K562 (cell line): ENCODE measurements around the gene GALNT13. TPM values are rescaled to one million over a fixed set of nuclear protein-coding genes. Genes with fewer than 3 reads are reported as not detected.

Experiments
- ATAC-seq: fragments of 200-7000 bp; cut with Tn5 transposase; 3 replicates; pipeline ENCODE4 v1.9.1; 2020; ENCODE audit warnings: moderate library complexity
- BruUV-seq: library from RNA; stranded (reverse); fragments of 400-500 nt; replicated peaks from 2 replicates; lab custom pipeline; 2021; lab: Mats Ljungman, UMichigan
- CTCF ChIA-PET: fragments of 300-600 bp; formaldehyde crosslinking; extraction: SDS; loops from one replicate; lab custom pipeline; 2021; ENCODE audit warnings: low intra/inter-chr PET ratio; lab: Yijun Ruan, JAX
- POLR2A ChIA-PET: fragments of 300-600, 350-650 bp; sonication (Branson Sonifier 250); formaldehyde crosslinking; extraction: SDS; loops from one replicate; lab custom pipeline; 2021; ENCODE audit warnings: antibody characterized with exemption, inconsistent platforms; lab: Yijun Ruan, JAX
- DNase-seq, 4 experiments: peaks; one replicate each; pipeline versions ENCODE4 v3.0.0 to v3.0.0-alpha.2; 2011 to 2018; ENCODE audit warnings: low spot score in 3 of 4, mixed read lengths in 3 of 4; ENCODE audit errors: extremely low read depth in 1 of 4
- FAIRE-seq: peaks from 2 replicates; lab custom pipeline; 2011; peaks lifted over from hg19 to GRCh38; lab: Jason Lieb, UNC
- H2AFZ ChIP-seq: 2 replicates; pipeline ENCODE4 v1.6.0; 2011; ENCODE audit warnings: low read depth, low read length, control low read depth, inconsistent platforms
- H3K27ac ChIP-seq: fragments of 200-600 bp; 3 replicates; pipeline ENCODE4 v1.8.0; 2011; ENCODE audit warnings: low read depth, mild to moderate bottlenecking, control low read depth, inconsistent platforms, low read length, moderate library complexity, mixed read lengths; ENCODE audit errors: extremely low read depth
- H3K27me3 ChIP-seq, 2 experiments: fragments of 300-600 bp in 1 of 2; 2 replicates in 1 of 2; 3 replicates in 1 of 2; pipeline versions ENCODE4 v1.6.0 to v1.8.0; 2011; ENCODE audit warnings: inconsistent platforms in 2 of 2, low read length in 2 of 2, mild to moderate bottlenecking in 1 of 2, mixed read lengths in 1 of 2, moderate library complexity in 1 of 2; ENCODE audit not compliant: control insufficient read depth in 2 of 2, insufficient read depth in 2 of 2
- H3K36me3 ChIP-seq: fragments of 300-600 bp; 3 replicates; pipeline ENCODE4 v1.8.0; 2011; ENCODE audit warnings: mild to moderate bottlenecking, low read length, inconsistent platforms; ENCODE audit not compliant: control insufficient read depth, insufficient read depth
- H3K4me1 ChIP-seq, 2 experiments: fragments of 200-600 bp in 1 of 2; replicated peaks in 1 of 2; 2 replicates in 1 of 2; 3 replicates in 1 of 2; pipeline versions ENCODE4 v1.5.1 to v1.8.0; 2011; ENCODE audit warnings: inconsistent platforms in 2 of 2, low read length in 2 of 2, mild to moderate bottlenecking in 1 of 2, mixed read lengths in 1 of 2, moderate library complexity in 1 of 2; ENCODE audit not compliant: control insufficient read depth in 2 of 2, insufficient read depth in 2 of 2
- H3K4me2 ChIP-seq: 2 replicates; pipeline ENCODE4 v1.6.1; 2011; ENCODE audit warnings: low read length, control low read depth, inconsistent platforms, mixed read lengths; ENCODE audit not compliant: insufficient read depth
- H3K4me3 ChIP-seq: fragments of 200-600 bp; sonication (generic), shearing (Covaris generic); 2 replicates; pipeline ENCODE4 v1.5.1; 2016; ENCODE audit warnings: control low read depth, inconsistent platforms
- H3K79me2 ChIP-seq: fragments of 200-600 bp; 3 replicates; pipeline ENCODE4 v1.8.0; 2011; ENCODE audit warnings: low read length, inconsistent platforms; ENCODE audit not compliant: control insufficient read depth, insufficient read depth
- H3K9ac ChIP-seq, 2 experiments: 2 replicates each; pipeline versions ENCODE4 v1.6.0 to v1.6.1; 2011; ENCODE audit warnings: low read depth in 2 of 2, low read length in 2 of 2, control low read depth in 1 of 2, inconsistent platforms in 1 of 2, mild to moderate bottlenecking in 1 of 2, mixed read lengths in 1 of 2; ENCODE audit not compliant: insufficient read depth in 1 of 2
- H3K9me1 ChIP-seq: one replicate; pipeline ENCODE4 v1.6.0; 2011; ENCODE audit warnings: inconsistent platforms, mild to moderate bottlenecking, low read length, moderate library complexity; ENCODE audit not compliant: control insufficient read depth, insufficient read depth
- H3K9me3 ChIP-seq: replicated peaks from 2 replicates; pipeline ENCODE4 v1.5.1; 2011; ENCODE audit warnings: low read depth, low read length, inconsistent platforms; ENCODE audit not compliant: control insufficient read depth, insufficient read depth
- H4K20me1 ChIP-seq: replicated peaks from 2 replicates; pipeline ENCODE4 v1.6.1; 2011; ENCODE audit warnings: low read length, inconsistent platforms, mixed read lengths; ENCODE audit not compliant: control insufficient read depth, insufficient read depth
- FOXA3 ChIP-seq, 2 experiments: fragments of 450-650 bp in 1 of 2; sonication (generic) in 1 of 2; formaldehyde crosslinking; IDR thresholded peaks in 1 of 2; conservative IDR thresholded peaks in 1 of 2; 2 replicates each; pipeline versions ENCODE4 v1.4.0 to v1.8.0; 2020 to 2022; ENCODE audit warnings: mild to moderate bottlenecking in 2 of 2, missing genetic modification reagents in 1 of 2
- ZC3H8 ChIP-seq: fragments of 450-650 bp; IDR thresholded peaks from 2 replicates; pipeline ENCODE4 v1.6.1; 2017
- ZFP36 ChIP-seq: fragments of 150-350 bp; IDR thresholded peaks from 2 replicates; pipeline ENCODE4 v1.6.1; 2018; ENCODE audit warnings: low read length, low read depth; ENCODE audit not compliant: partially characterized antibody
- WGBS: fragments of 100-300 bp; shearing (Covaris generic); methylation state at CpG from one replicate; pipeline ENCODE4 v1.1.6; 2016; ENCODE audit warnings: low coverage, mixed read lengths; ENCODE audit not compliant: insufficient coverage; ENCODE audit errors: missing lambda C conversion rate; 5-methylcytosine and 5-hydroxymethylcytosine counted together
- in situ Hi-C: fragments of 300-500 bp; cut with MboI; formaldehyde crosslinking; loops from 4 replicates; pipeline ENCODE4 v1.15.0; 2018; ENCODE audit warnings: inconsistent platforms, mixed read lengths
- intact Hi-C: fragments of 100-400 bp; cut with micrococcal nuclease; formaldehyde crosslinking; loops from 2 replicates; pipeline ENCODE4 v1.14.2; 2022
- polyA plus RNA-seq, 8 experiments: library from polyadenylated mRNA; depleted of rRNA in 4 of 8; stranded (reverse) in 5 of 8; unstranded in 3 of 8; fragments of >200 nt; fragmentation: Nextera tagmentation in 2 of 8; fragmentation: Illumina TruSeq in 1 of 8; extraction: Ambion mirVana in 2 of 8; extraction: Trizol in 1 of 8; gene quantifications; 2 replicates each; pipeline versions ENCODE4 v1.2.1 to v1.2.3, GENCODE V29; 2011 to 2014; ENCODE audit warnings: inconsistent platforms in 1 of 8, missing spikeins in 1 of 8
- total RNA-seq, 7 experiments: library from RNA; depleted of rRNA in 6 of 7; stranded (reverse); fragments of >200 nt in 6 of 7; fragmentation: Illumina TruSeq in 2 of 7; extraction: Trizol in 2 of 7; gene quantifications; 2 replicates each; pipeline versions ENCODE4 v1.2.1 to v1.2.3, GENCODE V29; 2011 to 2021; ENCODE audit warnings: low replicate concordance in 1 of 7
- TF ChIP-seq, protein P1 (sequence below): IDR thresholded peaks from 2 replicates; pipeline ENCODE4 v1.6.1; 2014; ENCODE audit warnings: antibody characterized with exemption
- TF ChIP-seq, protein P2 (sequence below): fragments of 250-450 bp; sonication (Bioruptor Pico); IDR thresholded peaks from 2 replicates; pipeline ENCODE4 v1.5.0; 2021; ENCODE audit warnings: mild to moderate bottlenecking, moderate library complexity

GALNT13 gene
- total and polyA plus RNA-seq, 9 of the 15 experiments (the other 6 are each of a cell fraction or from before 2014, with no cell fraction given) = not detected

DNA sequence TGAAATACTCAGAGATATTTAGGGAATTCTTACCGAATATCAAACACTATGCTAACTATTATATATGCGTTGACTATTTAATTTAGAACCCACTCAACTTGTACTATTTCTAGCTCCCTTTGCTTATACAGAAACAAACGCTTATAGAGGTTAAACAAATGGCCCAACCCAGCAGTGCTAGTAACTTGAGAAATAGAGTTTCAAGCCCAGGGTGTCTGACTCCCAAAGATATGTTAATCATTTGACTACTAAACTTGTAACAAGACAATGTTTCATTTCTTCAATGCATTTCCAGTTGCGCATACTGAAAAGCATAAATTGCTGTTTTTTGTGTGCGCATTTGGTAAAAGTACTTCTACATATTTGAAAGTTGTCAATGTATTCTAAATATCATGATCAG, 310.3 kb downstream of the GALNT13 start:
- no peak overlapping the region for H3K4me3 ChIP-seq
- H3K9me3 ChIP-seq = no peaks in the 10 kb centered on the region
- ChIA-PET CTCF (no interaction called here), POLR2A (no interaction called here)
- DNase-seq (no peak), FAIRE-seq (no peak), ATAC-seq (no peak)
- 5% methylated on average over 5 of the region's 5 CpGs for WGBS
- H2AFZ ChIP-seq = no peak overlapping the region
- no peak overlapping the region for H3K27ac ChIP-seq
- no peak for TF ChIP-seq FOXA3 (CRISPR knock-in tag; conservative IDR thresholded peaks at IDR 0.05 in 1 of 2, IDR thresholded peaks at IDR 0.05 in 1 of 2)
- no peak for TF ChIP-seq ZC3H8
- no peak for TF ChIP-seq ZFP36
- TF ChIP-seq, protein P1, sequence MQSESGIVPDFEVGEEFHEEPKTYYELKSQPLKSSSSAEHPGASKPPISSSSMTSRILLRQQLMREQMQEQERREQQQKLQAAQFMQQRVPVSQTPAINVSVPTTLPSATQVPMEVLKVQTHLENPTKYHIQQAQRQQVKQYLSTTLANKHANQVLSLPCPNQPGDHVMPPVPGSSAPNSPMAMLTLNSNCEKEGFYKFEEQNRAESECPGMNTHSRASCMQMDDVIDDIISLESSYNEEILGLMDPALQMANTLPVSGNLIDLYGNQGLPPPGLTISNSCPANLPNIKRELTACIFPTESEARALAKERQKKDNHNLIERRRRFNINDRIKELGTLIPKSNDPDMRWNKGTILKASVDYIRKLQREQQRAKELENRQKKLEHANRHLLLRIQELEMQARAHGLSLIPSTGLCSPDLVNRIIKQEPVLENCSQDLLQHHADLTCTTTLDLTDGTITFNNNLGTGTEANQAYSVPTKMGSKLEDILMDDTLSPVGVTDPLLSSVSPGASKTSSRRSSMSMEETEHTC = no peak
- TF ChIP-seq, protein P2, sequence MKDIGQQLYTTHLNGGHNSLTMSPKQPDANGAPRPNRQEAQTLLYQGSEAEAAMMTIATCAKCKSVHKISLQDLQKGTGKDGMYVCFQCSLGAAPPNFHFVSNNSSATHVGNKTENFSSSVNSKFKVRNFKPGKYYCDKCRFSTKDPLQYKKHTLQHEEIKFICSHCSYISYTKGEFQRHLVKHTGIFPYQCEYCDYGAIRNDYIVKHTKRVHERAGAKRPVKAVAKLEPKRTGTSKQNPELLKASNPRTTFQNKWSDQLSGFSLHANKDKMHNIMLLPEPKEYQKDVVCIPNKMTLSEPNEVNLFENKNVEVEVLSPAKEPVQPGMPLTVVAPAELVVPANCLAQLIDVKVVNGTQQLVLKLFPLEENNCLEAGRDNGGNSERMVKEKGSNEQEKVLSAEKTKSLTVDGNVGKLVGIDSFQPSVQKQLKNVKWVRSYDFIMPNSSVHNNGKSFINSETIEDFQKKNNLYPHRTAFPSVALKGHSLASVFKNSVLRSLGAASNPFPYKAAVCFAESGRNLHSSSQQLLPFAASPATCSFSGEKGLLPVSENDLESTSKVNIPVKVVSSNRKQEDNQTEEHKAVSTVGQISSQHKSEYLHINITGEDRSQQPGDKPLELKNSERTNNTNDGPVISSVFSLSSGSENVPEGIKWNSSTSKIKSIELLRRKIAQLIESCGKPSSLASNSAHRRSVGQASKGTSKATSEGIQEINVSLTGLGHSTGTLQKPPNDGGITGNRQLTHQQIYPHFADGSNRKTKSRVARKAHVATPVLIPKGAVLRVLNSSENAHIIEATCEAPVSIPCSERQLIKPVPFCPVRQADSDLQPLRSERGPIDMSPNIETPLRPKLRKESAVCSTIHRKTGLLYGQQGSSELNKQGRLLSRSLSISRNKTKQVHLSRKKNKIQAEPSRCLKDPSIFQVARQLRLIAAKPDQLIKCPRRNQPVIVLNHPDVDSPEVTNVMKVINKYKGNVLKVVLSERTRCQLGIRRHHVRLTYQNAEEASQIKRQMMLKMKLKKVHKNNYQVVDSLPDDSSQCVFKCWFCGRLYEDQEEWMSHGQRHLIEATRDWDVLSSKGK = no peak
- H3K79me2 ChIP-seq = no peaks in the 10 kb centered on the region
- no peak overlapping the region for H3K9ac ChIP-seq
- H4K20me1 ChIP-seq = no peaks in the 10 kb centered on the region
- no peak overlapping the region for H3K4me2 ChIP-seq
- intact Hi-C loops = no loop called here
- no peaks in the 10 kb centered on the region for H3K9me1 ChIP-seq
- no peaks in the 10 kb centered on the region for H3K4me1 ChIP-seq
- H3K36me3 ChIP-seq = no peaks in the 10 kb centered on the region
- H3K27me3 ChIP-seq = no peaks in the 10 kb centered on the region
- no TSS peak for BruUV-seq
- in situ Hi-C loops = no loop called here
